ENCODE results near the gene PLAC9.

DNA sequence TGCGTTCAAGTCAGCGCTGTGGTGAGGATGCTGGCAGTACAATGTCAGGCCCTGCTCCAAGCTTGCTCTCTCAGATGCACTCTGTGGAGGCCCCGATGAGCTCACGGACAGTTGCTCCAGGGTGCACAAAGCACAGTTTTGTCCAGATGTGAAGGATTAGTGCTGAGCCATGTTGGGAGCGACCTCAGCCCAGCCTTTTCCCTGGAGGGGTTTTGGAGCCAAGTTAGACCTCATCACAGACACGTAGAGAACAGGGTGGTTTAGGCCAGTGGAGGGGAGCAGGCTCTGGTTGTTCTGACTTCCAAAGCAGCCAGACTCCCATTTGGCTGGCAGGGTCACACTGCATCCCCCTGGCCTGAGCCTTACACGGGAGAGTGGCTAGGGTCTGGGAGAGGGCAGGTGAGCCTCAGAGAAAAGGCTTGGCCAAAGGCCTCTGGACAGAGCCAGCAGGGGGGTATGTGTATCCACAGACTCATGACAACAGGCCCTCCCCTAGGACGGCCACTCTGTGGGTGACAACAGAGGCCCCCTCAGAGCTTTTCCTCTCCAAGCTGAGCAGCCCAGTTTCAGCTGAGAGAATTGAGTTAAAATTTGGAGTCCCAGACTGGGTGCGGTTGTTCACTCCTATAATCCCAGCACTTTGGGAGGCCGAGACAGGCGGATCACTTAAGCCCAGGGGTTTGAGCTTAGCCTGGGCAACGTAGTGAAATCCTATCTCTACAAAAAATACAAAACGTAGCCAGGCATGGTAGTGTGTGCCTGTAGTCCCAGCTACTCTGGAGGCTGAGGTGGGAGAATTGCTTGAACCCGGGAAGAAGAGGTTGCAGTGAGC is 4.7 kb downstream of the PLAC9 start:
- TF ChIP-seq, protein P1, sequence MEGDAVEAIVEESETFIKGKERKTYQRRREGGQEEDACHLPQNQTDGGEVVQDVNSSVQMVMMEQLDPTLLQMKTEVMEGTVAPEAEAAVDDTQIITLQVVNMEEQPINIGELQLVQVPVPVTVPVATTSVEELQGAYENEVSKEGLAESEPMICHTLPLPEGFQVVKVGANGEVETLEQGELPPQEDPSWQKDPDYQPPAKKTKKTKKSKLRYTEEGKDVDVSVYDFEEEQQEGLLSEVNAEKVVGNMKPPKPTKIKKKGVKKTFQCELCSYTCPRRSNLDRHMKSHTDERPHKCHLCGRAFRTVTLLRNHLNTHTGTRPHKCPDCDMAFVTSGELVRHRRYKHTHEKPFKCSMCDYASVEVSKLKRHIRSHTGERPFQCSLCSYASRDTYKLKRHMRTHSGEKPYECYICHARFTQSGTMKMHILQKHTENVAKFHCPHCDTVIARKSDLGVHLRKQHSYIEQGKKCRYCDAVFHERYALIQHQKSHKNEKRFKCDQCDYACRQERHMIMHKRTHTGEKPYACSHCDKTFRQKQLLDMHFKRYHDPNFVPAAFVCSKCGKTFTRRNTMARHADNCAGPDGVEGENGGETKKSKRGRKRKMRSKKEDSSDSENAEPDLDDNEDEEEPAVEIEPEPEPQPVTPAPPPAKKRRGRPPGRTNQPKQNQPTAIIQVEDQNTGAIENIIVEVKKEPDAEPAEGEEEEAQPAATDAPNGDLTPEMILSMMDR (IDR thresholded peaks at IDR 0.05; ENCODE audit: low read depth, low read length), result no peak
- TF ChIP-seq POLR2A (IDR thresholded peaks at IDR 0.05; ENCODE audit: extremely low read depth, insufficient read length) (no peak), MYC (IDR thresholded peaks at IDR 0.05; ENCODE audit: low read depth, low read length) (no peak)
- TF ChIP-seq, protein P2, sequence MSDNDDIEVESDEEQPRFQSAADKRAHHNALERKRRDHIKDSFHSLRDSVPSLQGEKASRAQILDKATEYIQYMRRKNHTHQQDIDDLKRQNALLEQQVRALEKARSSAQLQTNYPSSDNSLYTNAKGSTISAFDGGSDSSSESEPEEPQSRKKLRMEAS (IDR thresholded peaks at IDR 0.05; ENCODE audit: low read depth, low read length), result no peak
